Mesenchymal stem cell (in vitro differentiated cells and primary cell): ENCODE results near the gene CHIA.

Source experiments
- DNase-seq: peaks from one replicate; pipeline ENCODE4 v3.0.0-alpha.2; 2013
- H2AFZ ChIP-seq: one replicate; pipeline ENCODE4 v1.6.1; 2013; ENCODE audit warnings: low read depth, mild to moderate bottlenecking, control low read depth, inconsistent platforms, low read length, moderate library complexity
- H2AK5ac ChIP-seq: 2 replicates; pipeline ENCODE4 v1.6.1; 2013; ENCODE audit warnings: low read length, moderate library complexity, mild to moderate bottlenecking, inconsistent platforms; ENCODE audit not compliant: severe bottlenecking
- H2BK120ac ChIP-seq: one replicate; pipeline ENCODE4 v1.6.1; 2013; ENCODE audit warnings: low read depth, mild to moderate bottlenecking, inconsistent platforms, low read length, moderate library complexity
- H2BK12ac ChIP-seq, 2 experiments: one replicate each; pipeline ENCODE4 v1.6.1; 2013; ENCODE audit warnings: inconsistent platforms in 2 of 2, low read length in 2 of 2, mild to moderate bottlenecking in 2 of 2, moderate library complexity in 2 of 2, control low read depth in 1 of 2
- H2BK15ac ChIP-seq: one replicate; pipeline ENCODE4 v1.6.1; 2013; ENCODE audit warnings: mild to moderate bottlenecking, low read depth, inconsistent platforms; ENCODE audit not compliant: poor library complexity, severe bottlenecking
- H2BK5ac ChIP-seq: 2 replicates; pipeline ENCODE4 v1.6.1; 2013; ENCODE audit warnings: low read depth, mild to moderate bottlenecking, low read length, control low read depth, inconsistent platforms; ENCODE audit not compliant: poor library complexity, severe bottlenecking
- H3K14ac ChIP-seq, 2 experiments: one replicate each; pipeline ENCODE4 v1.6.1; 2013; ENCODE audit warnings: inconsistent platforms in 2 of 2, low read length in 2 of 2, control low read depth in 1 of 2, mild to moderate bottlenecking in 1 of 2, moderate library complexity in 1 of 2
- H3K18ac ChIP-seq, 2 experiments: one replicate each; pipeline ENCODE4 v1.6.1; 2013; ENCODE audit warnings: inconsistent platforms in 2 of 2, low read length in 2 of 2, control low read depth in 1 of 2, low read depth in 1 of 2, mild to moderate bottlenecking in 1 of 2
- H3K23ac ChIP-seq, 2 experiments: one replicate each; pipeline ENCODE4 v1.6.1; 2013; ENCODE audit warnings: inconsistent platforms in 2 of 2, low read length in 2 of 2, mild to moderate bottlenecking in 2 of 2, moderate library complexity in 2 of 2, control low read depth in 1 of 2
- H3K27ac ChIP-seq: 2 replicates; pipeline ENCODE4 v1.5.1; 2013; ENCODE audit warnings: mild to moderate bottlenecking, moderate library complexity, low read length, control low read depth, inconsistent platforms; ENCODE audit not compliant: poor library complexity, severe bottlenecking
- H3K27me3 ChIP-seq, 2 experiments: 2 replicates each; pipeline versions ENCODE4 v1.6.1 to v1.7.0; 2013; ENCODE audit warnings: low read length in 2 of 2, mild to moderate bottlenecking in 2 of 2, moderate library complexity in 2 of 2, control low read depth in 1 of 2, inconsistent platforms in 1 of 2; ENCODE audit not compliant: control insufficient read depth in 1 of 2, insufficient read depth in 1 of 2
- H3K36me3 ChIP-seq, 2 experiments: 2 replicates each; pipeline versions ENCODE4 v1.6.1 to v1.7.0; 2013; ENCODE audit warnings: low read length in 2 of 2, control low read depth in 1 of 2, inconsistent platforms in 1 of 2, low read depth in 1 of 2, mild to moderate bottlenecking in 1 of 2; ENCODE audit not compliant: insufficient read depth in 2 of 2, control insufficient read depth in 1 of 2
- H3K4ac ChIP-seq, 2 experiments: one replicate each; pipeline ENCODE4 v1.6.1; 2013; ENCODE audit warnings: inconsistent platforms in 2 of 2, low read length in 2 of 2, mild to moderate bottlenecking in 2 of 2, moderate library complexity in 2 of 2, control low read depth in 1 of 2, low read depth in 1 of 2
- H3K4me1 ChIP-seq: 2 replicates; pipeline ENCODE4 v1.6.1; 2013; ENCODE audit warnings: low read depth, low read length, control low read depth; ENCODE audit not compliant: control insufficient read depth, insufficient read depth
- H3K4me2 ChIP-seq: 2 replicates; pipeline ENCODE4 v1.6.1; 2013; ENCODE audit warnings: low read length, mild to moderate bottlenecking, inconsistent platforms; ENCODE audit not compliant: poor library complexity, severe bottlenecking
- H3K4me3 ChIP-seq, 2 experiments: 2 replicates each; pipeline versions ENCODE4 v1.5.1 to v1.7.0; 2013; ENCODE audit warnings: low read length in 2 of 2, mild to moderate bottlenecking in 2 of 2, control low read depth in 1 of 2, low read depth in 1 of 2; ENCODE audit not compliant: insufficient read depth in 1 of 2
- H3K79me1 ChIP-seq: replicated peaks from 2 replicates; pipeline ENCODE4 v1.6.1; 2013; ENCODE audit warnings: mild to moderate bottlenecking, control low read depth, low read length, inconsistent platforms; ENCODE audit not compliant: poor library complexity, severe bottlenecking
- H3K9ac ChIP-seq: 2 replicates; pipeline ENCODE4 v1.7.0; 2013; ENCODE audit warnings: mild to moderate bottlenecking, low read length, moderate library complexity
- H3K9me3 ChIP-seq: 2 replicates; pipeline ENCODE4 v1.7.0; 2013; ENCODE audit warnings: mild to moderate bottlenecking, low read length; ENCODE audit not compliant: control insufficient read depth
- H4K8ac ChIP-seq: one replicate; pipeline ENCODE4 v1.6.1; 2013; ENCODE audit warnings: inconsistent platforms, mild to moderate bottlenecking, low read length, moderate library complexity
- H4K91ac ChIP-seq: one replicate; pipeline ENCODE4 v1.6.1; 2013; ENCODE audit warnings: mild to moderate bottlenecking, low read length, inconsistent platforms
- WGBS: methylation state at CpG from one replicate; pipeline ENCODE4 v1.1.7; 2013; ENCODE audit warnings: mixed read lengths; 5-methylcytosine and 5-hydroxymethylcytosine counted together

CHIA gene

GRCh38 chr1:111271464-111271801, 19.2 kb upstream of the CHIA start:
- H3K9ac ChIP-seq = no peak overlapping the region
- DNase-seq = no peak
- 65% methylated on average over 16 of the region's 16 CpGs for WGBS
- no peak overlapping the region for H3K14ac ChIP-seq
- H3K4me1 ChIP-seq = no peaks in the 10 kb centered on the region
- H3K36me3 ChIP-seq = no peaks in the 10 kb centered on the region
- H2BK5ac ChIP-seq = no peak overlapping the region
- peaks cover 18 to 21% of the 10 kb centered on the region in 2 experiments for H3K27me3 ChIP-seq
- H3K4ac ChIP-seq = no peak overlapping the region
- no peak overlapping the region for H3K27ac ChIP-seq
- no peak overlapping the region for H4K91ac ChIP-seq
- H2AFZ ChIP-seq = no peak overlapping the region
- H3K9me3 ChIP-seq = peaks cover 2% of the 10 kb centered on the region
- H3K23ac ChIP-seq = no peak overlapping the region
- no peak overlapping the region for H2BK15ac ChIP-seq
- no peak overlapping the region for H2BK120ac ChIP-seq
- no peak overlapping the region for H2BK12ac ChIP-seq
- no peak overlapping the region for H3K18ac ChIP-seq
- H3K4me2 ChIP-seq = no peak overlapping the region
- no peak overlapping the region for H2AK5ac ChIP-seq
- H3K4me3 ChIP-seq = no peak overlapping the region
- H3K79me1 ChIP-seq = no peaks in the 10 kb centered on the region
- H4K8ac ChIP-seq = no peak overlapping the region

- 73% methylated on average over 2 of the region's 3 CpGs for WGBS
These were observed 18.6 kb upstream of the CHIA start for GRCh38 chr1:111272081-111272480.

DNA sequence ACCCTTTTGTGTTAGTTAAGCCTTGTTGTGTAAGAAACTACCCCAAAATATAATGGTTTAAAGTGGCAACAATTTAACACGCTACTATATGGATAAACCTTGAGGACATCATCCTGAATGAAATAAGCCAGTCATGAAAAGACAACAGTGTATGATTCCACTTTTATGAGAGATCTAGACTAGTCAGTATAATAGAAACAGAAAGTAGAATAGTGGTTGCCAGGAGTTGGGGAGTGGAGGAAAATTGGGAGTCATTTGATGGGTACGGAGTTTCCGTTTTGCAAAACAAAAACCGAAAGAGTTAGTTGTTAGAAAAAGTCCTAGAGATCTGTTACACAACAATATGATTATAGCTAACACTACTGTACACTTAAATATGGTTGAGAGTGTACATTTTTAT, 16.0 kb upstream of the CHIA start:
- Histone ChIP-seq H2AFZ (no peak overlapping the region), H3K14ac (no peak overlapping the region), H2AK5ac (no peak overlapping the region), H3K9me3 (peaks cover 2% of the 10 kb centered on the region), H3K4me2 (no peak overlapping the region), H3K9ac (peak overlapping the region; percentile 83), H3K23ac (no peak overlapping the region), H2BK120ac (no peak overlapping the region), H3K27me3 (peaks cover 18 to 19% of the 10 kb centered on the region in 2 experiments), H3K36me3 (no peaks in the 10 kb centered on the region), H3K4ac (no peak overlapping the region), H2BK15ac (no peak overlapping the region), H3K18ac (no peak overlapping the region), H3K27ac (no peak overlapping the region), H4K8ac (no peak overlapping the region), H3K79me1 (no peaks in the 10 kb centered on the region), H3K4me3 (peak overlapping the region in 1 of 2 experiments; percentile 61), H2BK5ac (no peak overlapping the region), H3K4me1 (no peaks in the 10 kb centered on the region), H2BK12ac (no peak overlapping the region), H4K91ac (no peak overlapping the region)
- no peak for DNase-seq
- WGBS = 100% methylated on average over 1 of the region's 4 CpGs

More at GRCh38 chr1:111272081-111272480, 18.6 kb upstream of the CHIA start:
- no peak overlapping the region for H3K27ac ChIP-seq
- H3K9me3 ChIP-seq = peaks cover 2% of the 10 kb centered on the region
- H3K36me3 ChIP-seq = no peaks in the 10 kb centered on the region
- H3K4me1 ChIP-seq = no peaks in the 10 kb centered on the region
- H3K27me3 ChIP-seq = peaks cover 18 to 21% of the 10 kb centered on the region in 2 experiments
- no peak overlapping the region for H2AK5ac ChIP-seq
- no peak overlapping the region for H3K4me2 ChIP-seq
- H3K79me1 ChIP-seq = no peaks in the 10 kb centered on the region
- H2BK120ac ChIP-seq = no peak overlapping the region
- H2BK15ac ChIP-seq = no peak overlapping the region
- H3K23ac ChIP-seq = no peak overlapping the region
- H3K4ac ChIP-seq = no peak overlapping the region
- H3K14ac ChIP-seq = no peak overlapping the region
- no peak overlapping the region for H3K18ac ChIP-seq
- no peak overlapping the region for H4K8ac ChIP-seq
- H2AFZ ChIP-seq = no peak overlapping the region
- no peak for DNase-seq
- H4K91ac ChIP-seq = no peak overlapping the region
- H2BK5ac ChIP-seq = no peak overlapping the region
- no peak overlapping the region for H3K4me3 ChIP-seq
- H3K9ac ChIP-seq = no peak overlapping the region
- H2BK12ac ChIP-seq = no peak overlapping the region

GRCh38 chr1:111275079-111275478, 15.6 kb upstream of the CHIA start:
- Histone ChIP-seq H3K14ac (no peak overlapping the region), H2AK5ac (no peak overlapping the region), H4K8ac (no peak overlapping the region), H3K27ac (no peak overlapping the region), H2BK5ac (no peak overlapping the region), H3K79me1 (no peaks in the 10 kb centered on the region), H3K23ac (no peak overlapping the region), H3K4me1 (no peaks in the 10 kb centered on the region), H3K18ac (no peak overlapping the region), H2BK15ac (no peak overlapping the region), H3K27me3 (peaks cover 17 to 18% of the 10 kb centered on the region in 2 experiments), H2BK120ac (no peak overlapping the region), H3K9me3 (peaks cover 2% of the 10 kb centered on the region), H3K9ac (peak overlapping the region; percentile 83), H3K36me3 (no peaks in the 10 kb centered on the region), H2BK12ac (no peak overlapping the region), H3K4me3 (peak overlapping the region in 1 of 2 experiments; percentile 61), H4K91ac (no peak overlapping the region), H3K4ac (no peak overlapping the region), H2AFZ (peak overlapping the region; percentile 27), H3K4me2 (no peak overlapping the region)
- 78% methylated on average over 1 of the region's 1 CpG for WGBS
- peak; percentile 1 for DNase-seq
